Nephron (organoid): ENCODE results near the gene DHFR.
"Not testable (repeated sequence)": the region's sequence is repeated elsewhere in the genome, so short reads cannot be mapped to it uniquely, and the experiment has no call there.

ENCODE experiments used
- H3K27ac Mint-ChIP-seq, 3 experiments: 2 replicates each; pipeline ENCODE4 v1.8.0; 2020; ENCODE audit warnings: mixed read lengths in 3 of 3, mild to moderate bottlenecking in 2 of 3, moderate library complexity in 1 of 3
- H3K27me3 Mint-ChIP-seq: 2 replicates; pipeline ENCODE4 v1.8.0; 2021; ENCODE audit warnings: low read depth, mild to moderate bottlenecking, moderate library complexity, mixed read lengths
- H3K36me3 Mint-ChIP-seq: 2 replicates; pipeline ENCODE4 v1.8.0; 2020; ENCODE audit warnings: low read depth, mixed read lengths
- H3K4me1 Mint-ChIP-seq: 2 replicates; pipeline ENCODE4 v1.8.0; 2020; ENCODE audit warnings: mixed read lengths
- H3K4me3 Mint-ChIP-seq, 3 experiments: 2 replicates each; pipeline ENCODE4 v1.8.0; 2020; ENCODE audit warnings: mild to moderate bottlenecking in 3 of 3, mixed read lengths in 3 of 3, moderate library complexity in 2 of 3
- H3K9me3 Mint-ChIP-seq: 2 replicates; pipeline ENCODE4 v1.8.0; 2020; ENCODE audit warnings: mixed read lengths
- CTCF ChIP-seq, 3 experiments: fragments of 200-600 bp; sonication (generic); IDR thresholded peaks; one replicate each; pipeline ENCODE4 v1.5.0; 2021; ENCODE audit warnings: antibody characterized with exemption in 3 of 3; ENCODE audit not compliant: unreplicated experiment in 3 of 3

The DHFR gene

GRCh38 chr5:80662108-80662507 is 7.3 kb upstream of the DHFR start:
- Mint-ChIP-seq H3K4me3 (no peak overlapping the region), H3K27me3 (no peaks in the 10 kb centered on the region), H3K4me1 (no peaks in the 10 kb centered on the region), H3K27ac (no peak overlapping the region), H3K36me3 (peaks cover 82% of the 10 kb centered on the region), H3K9me3 (no peaks in the 10 kb centered on the region)
- TF ChIP-seq CTCF (IDR thresholded peaks at IDR 0.05; ENCODE audit: unreplicated experiment in 3 of 3) = no peak

GRCh38 chr5:80660661-80661060 is 5.9 kb upstream of the DHFR start:
- not testable (repeated sequence) for H3K4me3 Mint-ChIP-seq, H3K4me1 Mint-ChIP-seq, H3K27ac Mint-ChIP-seq, H3K9me3 Mint-ChIP-seq, H3K27me3 Mint-ChIP-seq
- peaks cover 80% of the 10 kb centered on the region for H3K36me3 Mint-ChIP-seq

- peaks cover 69% of the 10 kb centered on the region for H3K36me3 Mint-ChIP-seq
- H3K9me3 Mint-ChIP-seq = no peaks in the 10 kb centered on the region
- no peak overlapping the region for H3K27ac Mint-ChIP-seq
- no peak for TF ChIP-seq CTCF (IDR thresholded peaks at IDR 0.05; ENCODE audit: unreplicated experiment in 3 of 3)
- no peak overlapping the region for H3K4me3 Mint-ChIP-seq
- H3K4me1 Mint-ChIP-seq = peaks cover 14% of the 10 kb centered on the region
- no peaks in the 10 kb centered on the region for H3K27me3 Mint-ChIP-seq
These were observed 4.3 kb upstream of the DHFR start for GRCh38 chr5:80659106-80659505.

GRCh38 chr5:80656425-80656824 is 1.6 kb upstream of the DHFR start:
- Mint-ChIP-seq H3K27me3 (no peaks in the 10 kb centered on the region), H3K4me3 (peak overlapping the region; percentile 71 to 94 (median 77)), H3K36me3 (peaks cover 54% of the 10 kb centered on the region), H3K27ac (no peak overlapping the region), H3K9me3 (no peaks in the 10 kb centered on the region), H3K4me1 (peaks cover 24% of the 10 kb centered on the region)
- no peak for TF ChIP-seq CTCF (IDR thresholded peaks at IDR 0.05; ENCODE audit: unreplicated experiment in 3 of 3)

- Mint-ChIP-seq H3K9me3 (no peaks in the 10 kb centered on the region), H3K4me1 (peaks cover 24% of the 10 kb centered on the region), H3K36me3 (peaks cover 42% of the 10 kb centered on the region), H3K4me3 (peak overlapping the region; percentile 91 to 96 (median 94)), H3K27me3 (no peaks in the 10 kb centered on the region), H3K27ac (peak overlapping the region; percentile 94 to 96 (median 95))
- no peak for TF ChIP-seq CTCF (IDR thresholded peaks at IDR 0.05; ENCODE audit: unreplicated experiment in 3 of 3)
These were observed 520 bp upstream of the DHFR start for GRCh38 chr5:80655231-80655774.

GRCh38 chr5:80654054-80654390 is 761 bp downstream of the DHFR start:
- H3K36me3 Mint-ChIP-seq = peaks cover 30% of the 10 kb centered on the region
- peak overlapping the region; percentile 80 to 96 (median 94) for H3K4me3 Mint-ChIP-seq
- H3K9me3 Mint-ChIP-seq = no peaks in the 10 kb centered on the region
- H3K4me1 Mint-ChIP-seq = peaks cover 24% of the 10 kb centered on the region
- TF ChIP-seq CTCF (IDR thresholded peaks at IDR 0.05; ENCODE audit: unreplicated experiment in 3 of 3) = no peak
- H3K27me3 Mint-ChIP-seq = no peaks in the 10 kb centered on the region
- peak overlapping the region in 2 of 3 experiments; percentile 57 to 74 for H3K27ac Mint-ChIP-seq
